ENCODE results near the gene LRCOL1.
A peak's percentile ranks its signal among the peaks of the same experiment; 100 is the strongest.
"Not testable (repeated sequence)": the region's sequence is repeated elsewhere in the genome, so short reads cannot be mapped to it uniquely, and the experiment has no call there.

LRCOL1 gene

DNA sequence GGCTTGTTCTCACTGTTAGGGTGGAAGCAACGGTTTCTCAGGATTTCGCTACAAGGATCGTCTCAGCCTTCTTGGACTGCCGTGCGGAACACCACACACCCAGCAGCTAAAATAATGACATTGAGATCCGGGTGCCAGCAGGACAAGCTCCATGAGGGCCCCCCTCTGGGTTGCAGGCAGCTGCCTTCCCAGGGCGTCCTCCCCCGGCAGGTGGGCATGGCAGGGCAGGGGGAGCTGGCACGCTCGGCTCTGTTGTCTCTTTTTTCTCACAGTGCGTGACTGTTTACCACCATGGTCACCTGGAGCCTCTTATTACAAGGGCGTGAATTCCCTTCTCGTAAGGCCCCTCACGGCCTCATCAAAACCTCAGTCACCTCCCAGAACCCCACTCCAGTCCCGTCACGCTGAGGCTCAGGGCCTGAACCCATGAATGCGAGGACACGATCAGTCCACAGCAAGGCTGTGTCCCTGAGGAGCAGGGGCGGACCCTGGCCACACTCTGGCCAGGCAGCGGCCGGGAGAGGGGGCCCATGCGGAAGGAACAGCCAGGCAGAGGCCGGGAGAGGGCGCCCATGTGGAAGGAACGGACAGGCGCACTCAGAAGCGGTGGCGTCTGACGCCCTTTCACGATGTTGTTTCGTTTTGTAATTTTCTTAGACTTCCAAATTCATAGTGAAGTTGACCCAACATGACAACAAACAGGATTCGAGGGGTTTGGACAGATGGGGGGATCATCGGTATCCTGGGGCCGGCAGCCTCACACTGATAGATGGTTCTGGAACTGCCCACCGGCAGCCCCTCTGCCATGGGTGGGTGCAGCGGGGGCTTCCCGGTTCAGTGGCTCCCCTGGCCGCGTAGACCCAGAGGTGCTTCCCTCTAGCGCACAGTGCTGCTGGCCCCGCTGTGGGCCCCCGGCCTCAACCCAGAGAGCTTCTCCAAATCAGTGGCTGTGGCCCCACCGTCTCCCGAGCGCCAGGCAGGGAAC is 10.0 kb downstream of the LRCOL1 start:
- peak; percentile 88 for DNase-seq (ENCODE audit: low spot score)

DNA sequence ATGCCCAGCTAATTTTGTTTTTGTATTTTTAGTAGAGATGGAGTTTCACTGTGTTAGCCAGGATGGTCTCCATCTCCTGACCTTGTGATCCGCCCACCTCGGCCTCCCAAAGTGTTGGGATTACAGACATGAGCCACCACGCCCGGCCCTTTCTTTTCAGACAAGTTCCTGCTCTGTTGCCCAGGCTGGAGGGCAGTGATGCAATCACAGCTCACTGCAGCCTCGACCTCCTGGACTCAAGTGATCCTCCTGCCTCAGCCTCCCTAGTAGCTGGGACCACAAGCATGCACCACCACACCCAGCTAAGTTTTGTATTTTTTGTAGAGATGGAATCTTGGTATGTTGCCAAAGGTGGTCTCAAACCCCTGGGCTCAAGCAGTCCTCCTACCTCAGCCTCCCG is 10.9 kb downstream of the LRCOL1 start:
- not testable (repeated sequence) for DNase-seq (ENCODE audit: low spot score)

DNA sequence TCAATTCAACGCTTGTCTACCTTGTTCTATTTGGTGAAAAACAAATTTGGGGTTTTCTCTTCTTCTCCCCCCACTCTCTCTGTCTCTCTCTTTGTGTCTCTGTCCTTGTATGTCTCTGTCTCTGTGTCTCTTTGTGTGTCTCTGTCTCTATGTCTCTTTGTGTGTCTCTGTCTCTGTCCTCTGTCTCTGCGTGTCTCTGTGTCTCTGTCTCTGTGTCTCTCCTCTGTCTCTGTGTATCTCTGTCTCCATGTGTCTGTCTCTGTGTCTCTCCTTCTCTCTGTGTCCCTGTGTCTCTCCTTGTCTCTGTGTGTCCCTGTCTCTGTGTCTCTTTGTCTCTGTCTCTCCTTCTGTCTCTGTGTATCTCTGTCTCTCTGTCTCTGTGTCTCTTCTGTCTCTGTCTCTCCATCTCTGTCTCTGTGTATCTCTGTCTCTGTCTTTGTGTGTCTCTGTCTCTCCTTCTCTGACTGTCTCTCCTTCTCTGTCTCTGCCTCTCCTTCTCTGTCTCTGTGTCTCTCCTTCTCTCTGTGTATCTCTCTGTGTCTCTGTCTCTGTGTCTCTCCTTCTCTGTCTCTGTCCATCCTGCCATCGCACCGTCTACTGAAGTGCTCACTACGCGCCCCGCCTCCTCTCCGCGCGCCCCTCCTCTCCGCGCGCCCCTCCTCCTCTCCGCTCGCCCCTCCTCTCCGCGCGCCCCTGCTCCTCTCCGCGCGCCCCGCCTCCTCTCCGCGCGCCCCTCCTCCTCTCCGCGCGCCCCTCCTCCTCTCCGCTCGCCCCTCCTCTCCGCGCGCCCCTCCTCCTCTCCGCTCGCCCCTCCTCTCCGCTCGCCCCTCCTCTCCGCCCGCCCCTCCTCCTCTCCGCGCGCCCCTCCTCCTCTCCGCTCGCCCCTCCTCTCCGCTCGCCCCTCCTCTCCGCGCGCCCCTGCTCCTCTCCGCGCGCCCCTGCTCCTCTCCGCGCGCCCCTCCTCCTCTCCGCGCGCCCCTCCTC is 12.8 kb downstream of the LRCOL1 start:
- no peak for DNase-seq (ENCODE audit: low spot score)

DNA sequence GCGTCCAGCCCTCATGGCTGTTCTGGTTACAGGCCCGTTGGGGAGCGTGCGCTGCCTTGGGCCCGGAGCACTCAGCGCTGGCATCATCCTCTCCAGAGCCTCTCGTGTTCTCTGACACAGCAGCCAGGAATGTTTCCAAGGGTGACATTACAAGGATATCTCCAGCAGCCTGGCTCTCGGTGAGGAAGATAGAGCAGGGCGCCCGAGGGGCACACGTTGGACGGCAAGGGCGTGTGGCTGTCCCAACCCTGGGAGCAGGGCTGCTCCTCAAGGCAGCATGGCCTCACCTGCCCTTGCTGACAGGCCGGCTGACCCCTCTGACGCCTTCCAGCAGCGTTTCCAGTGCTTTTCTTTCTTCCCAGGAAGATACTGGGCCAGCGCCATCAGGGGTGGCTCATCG is 14.4 kb downstream of the LRCOL1 start:
- peak; percentile 59 for DNase-seq (ENCODE audit: low spot score)

DNA sequence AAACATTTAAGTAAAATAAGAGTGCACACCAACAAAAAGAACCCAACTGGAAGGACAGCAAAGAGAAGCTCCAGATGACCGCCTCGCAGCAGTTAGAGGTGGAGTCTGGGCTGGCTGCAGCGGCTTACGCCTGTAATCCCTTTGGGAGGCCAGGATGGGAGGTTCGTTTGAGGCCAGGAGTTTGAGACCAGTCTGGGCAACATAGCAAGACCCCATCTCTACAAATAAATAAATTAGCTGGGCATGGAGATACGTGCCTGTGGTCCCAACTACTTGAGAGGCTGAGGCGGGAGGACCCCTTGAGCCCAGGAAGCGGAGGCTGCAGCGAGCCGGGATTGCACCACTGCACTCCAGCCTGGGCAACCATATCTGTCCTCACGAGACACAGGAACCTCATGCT is 15.2 kb downstream of the LRCOL1 start:
- no peak for DNase-seq (ENCODE audit: low spot score)

DNA sequence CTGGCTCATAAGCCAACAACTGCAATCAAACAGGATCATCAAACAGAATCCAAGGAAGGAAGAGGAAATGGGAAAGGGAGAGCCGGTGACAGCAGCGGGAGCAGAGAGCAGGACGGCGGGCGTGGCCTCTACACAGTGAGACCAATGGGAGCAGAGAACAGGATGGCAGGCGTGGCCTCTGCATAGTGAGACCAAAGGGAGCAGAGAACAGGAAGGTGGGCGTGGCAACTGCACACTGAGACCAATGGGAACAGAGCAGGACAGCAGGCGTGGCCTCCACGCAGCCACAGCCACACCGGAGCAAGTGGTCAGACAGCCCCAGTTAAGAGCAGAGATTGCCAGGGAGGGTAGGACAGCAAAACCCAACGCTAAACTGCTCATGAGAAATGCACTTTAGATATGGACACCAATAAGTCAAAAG is 16.4 kb downstream of the LRCOL1 start:
- DNase-seq (ENCODE audit: low spot score), result peak; percentile 95

DNA sequence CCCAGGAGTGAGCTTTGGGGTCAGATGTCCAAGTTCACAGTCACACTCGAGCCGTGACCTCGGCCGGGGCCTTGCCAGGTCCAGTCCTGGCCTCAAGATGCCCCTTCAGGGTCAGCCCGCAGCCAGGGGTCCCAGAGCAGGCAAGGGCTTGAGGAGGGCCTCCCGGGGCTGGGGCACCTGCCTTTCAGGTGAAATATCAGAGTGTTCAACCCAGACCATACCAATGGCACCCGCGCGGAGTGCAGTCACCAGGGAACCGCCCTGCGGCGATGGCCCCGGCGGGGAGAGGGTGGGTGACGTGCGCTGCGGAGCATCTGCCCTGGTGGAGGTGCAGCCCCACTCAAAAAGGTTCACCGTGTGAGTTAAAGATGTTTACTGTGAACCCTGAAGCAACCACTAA is 16.9 kb downstream of the LRCOL1 start:
- DNase-seq (ENCODE audit: low spot score), result no peak

DNA sequence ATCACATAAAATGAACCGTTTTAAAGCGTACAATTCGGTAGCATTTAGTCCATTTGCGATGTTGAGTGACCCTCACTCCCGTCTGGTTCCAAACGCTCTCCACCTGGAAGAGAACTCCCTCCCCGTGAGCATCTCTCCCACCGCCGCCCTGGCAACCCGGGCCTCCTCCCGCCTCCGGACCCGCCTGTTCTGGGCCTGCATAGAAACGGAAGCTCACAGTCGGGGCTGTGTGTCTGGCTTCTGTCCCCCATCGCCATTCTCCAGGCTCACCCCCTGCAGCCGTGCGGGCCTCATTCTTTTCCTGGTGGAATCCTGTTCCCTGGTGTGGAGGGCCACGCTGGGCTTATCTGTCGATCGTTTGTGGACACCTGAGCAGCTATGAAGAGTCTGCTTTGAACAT is 17.3 kb downstream of the LRCOL1 start:
- DNase-seq (ENCODE audit: low spot score), result no peak

DNA sequence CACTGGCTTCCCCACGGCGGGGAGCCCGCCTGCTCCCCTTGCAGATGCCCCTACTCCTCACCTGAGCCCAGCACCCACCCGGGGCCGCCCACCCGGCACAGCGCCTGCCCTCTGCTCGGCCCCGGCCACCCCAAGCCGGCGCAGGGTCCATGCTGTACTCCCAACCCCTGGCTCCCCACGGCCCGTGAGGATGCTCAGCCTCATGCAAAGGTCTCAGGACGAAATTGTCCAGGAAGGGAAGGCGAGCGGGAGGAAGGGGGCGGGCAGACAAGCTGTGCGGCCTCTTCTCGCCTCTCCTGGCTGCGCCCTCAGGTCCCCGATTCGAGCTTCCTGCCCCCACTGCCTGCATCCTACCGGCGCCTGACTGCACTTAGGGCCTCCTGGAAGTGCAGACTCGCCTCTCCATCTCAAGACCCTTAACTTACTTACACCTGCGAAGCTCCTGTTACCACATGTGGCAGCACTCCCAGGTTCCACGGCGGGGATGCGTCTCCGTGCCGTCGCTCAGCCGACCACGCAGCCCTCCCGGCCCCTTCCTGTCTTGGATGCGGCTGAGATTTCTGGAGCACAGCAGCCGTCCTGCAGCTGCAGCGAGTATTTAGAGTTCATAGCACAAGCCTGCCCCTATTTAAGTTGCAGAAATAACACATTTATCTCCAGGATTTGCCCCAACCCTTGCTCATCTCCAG is 18.0 kb downstream of the LRCOL1 start:
- no peak for DNase-seq (ENCODE audit: low spot score)

DNA sequence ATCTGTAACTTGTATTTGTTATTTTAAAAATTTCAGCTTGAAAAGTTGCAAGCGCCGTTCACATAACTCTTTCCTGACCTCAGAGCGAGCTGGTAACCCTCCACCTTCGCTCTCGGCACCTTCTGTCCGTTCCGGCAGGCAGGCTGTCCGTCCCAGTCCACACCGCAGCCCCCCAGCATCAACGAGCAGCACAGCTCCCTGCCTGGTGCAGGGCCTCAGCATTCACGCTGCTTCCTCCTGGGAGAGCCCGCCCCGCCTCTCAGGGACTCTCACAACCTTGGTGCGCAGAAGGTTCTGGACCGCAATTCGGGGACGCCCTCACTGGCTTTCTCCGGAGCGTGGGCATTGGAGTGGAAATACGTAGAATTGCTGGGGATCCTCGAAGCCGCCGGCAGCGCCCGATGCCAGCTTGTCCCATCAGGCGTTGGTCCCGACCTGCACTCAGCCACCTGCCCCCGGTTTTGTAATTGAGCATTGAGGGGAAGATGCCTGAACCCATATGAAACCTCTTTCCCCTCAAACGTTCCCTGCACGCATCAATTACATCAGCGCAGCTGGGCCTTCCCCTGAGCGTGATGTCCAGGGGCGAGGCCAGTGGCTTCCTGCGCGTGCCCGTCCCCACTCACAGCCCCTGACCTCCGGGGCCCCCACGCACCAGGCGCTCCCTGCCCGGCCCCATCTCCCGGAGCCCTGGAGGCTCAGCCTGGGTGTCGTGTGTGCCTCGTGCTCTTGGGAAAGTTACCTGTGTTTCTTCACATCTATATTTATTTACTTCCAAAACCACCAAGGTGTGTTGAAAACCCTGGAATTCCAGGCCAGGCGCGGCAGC is 19.1 kb downstream of the LRCOL1 start:
- DNase-seq (ENCODE audit: low spot score), result no peak

DNA sequence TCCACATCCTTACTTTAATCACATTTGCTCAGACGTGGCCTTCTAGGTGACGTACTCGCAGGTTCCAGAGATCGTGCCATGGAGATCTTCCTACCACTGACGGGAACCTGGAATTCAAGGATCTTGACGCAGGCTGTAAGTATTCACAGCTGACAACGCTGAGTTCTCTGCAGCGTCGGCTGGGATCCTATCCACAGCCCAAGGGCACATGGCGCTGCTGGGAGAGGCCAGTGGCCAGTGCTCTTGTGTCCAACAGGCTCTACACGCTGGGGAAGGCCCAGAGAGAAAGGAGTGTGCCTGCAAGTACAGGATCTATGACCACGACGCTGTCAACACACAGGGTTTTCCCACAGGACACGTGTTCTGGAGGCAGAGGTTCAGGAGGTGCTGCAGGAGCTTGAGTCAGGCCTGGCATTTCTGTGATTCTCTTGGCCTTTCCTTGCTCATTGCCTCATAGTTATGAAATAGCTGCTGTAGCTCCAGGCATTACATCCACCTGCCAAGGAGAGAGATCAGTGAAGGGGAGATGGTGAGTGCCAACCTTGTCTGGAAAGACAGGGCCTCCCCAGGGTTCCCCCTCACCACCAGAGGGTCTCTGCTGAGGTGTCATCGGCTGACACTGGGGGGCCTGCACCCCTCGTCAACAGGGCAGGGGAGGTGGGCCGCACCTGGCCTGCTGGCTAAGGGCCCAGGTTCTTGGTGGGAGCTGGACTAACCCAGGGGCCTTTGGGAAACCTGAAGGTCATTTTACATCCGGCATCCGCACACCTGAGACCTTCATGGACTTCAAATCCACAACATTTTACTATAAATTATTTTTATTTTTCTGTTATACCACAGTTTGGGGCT is 21.3 kb downstream of the LRCOL1 start:
- DNase-seq (ENCODE audit: low spot score), result no peak

DNA sequence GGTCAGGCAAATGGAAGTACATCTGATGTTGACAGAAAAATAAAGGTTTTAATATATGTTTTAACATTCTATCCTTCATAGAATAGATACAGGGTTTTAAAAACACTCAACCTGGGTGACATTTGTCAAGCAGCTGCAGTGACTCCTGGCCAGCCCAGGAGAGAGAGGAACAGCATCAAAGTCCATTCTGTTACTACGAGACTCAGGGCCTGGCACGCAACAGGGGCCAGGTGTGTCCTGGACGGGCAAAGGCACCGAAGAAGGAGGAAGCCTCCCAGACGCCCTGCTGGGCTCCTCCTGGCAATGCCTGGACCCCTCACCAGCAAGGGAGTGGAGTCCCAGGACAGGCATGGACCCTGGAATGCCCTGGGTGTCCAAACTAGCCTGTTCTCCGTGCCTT is 22.1 kb downstream of the LRCOL1 start:
- no peak for DNase-seq (ENCODE audit: low spot score)

DNA sequence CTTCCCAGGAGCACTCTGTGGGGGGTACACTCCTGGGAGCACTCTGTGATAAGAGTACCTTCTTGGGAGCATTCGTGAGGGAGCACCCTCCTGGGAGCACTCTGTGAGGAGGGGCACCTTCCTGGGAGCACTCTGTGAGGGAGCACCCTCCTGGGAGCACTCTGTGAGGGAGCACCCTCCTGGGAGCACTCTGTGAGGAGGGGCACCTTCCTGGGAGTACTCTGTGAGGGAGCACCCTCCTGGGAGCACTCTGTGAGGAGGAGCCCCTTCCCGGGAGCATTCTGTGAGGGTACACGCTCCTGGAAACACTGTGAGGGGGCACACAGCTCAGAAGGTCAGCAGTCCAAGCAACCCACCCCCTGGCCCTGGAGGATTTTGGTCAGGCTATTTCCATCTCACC is 22.6 kb downstream of the LRCOL1 start:
- DNase-seq (ENCODE audit: low spot score), result no peak

DNA sequence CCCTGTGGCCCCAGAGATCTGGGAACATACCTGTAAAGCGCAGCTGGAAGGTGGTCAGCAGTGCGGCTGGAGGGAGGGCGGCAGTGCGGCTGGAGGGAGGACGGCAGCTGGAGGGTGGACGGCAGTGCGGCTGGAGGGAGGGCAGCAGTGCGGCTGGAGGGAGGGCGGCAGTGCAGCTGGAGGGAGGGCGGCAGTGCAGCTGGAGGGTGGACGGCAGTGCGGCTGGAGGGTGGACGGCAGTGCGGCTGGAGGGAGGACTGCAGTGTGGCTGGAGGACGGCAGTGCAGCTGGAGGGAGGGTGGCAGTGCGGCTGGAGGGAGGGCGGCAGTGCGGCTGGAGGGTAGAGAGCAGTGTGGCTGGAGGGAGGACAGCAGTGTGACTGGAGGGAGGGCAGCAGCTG is 23.5 kb downstream of the LRCOL1 start:
- DNase-seq (ENCODE audit: low spot score), result no peak

DNA sequence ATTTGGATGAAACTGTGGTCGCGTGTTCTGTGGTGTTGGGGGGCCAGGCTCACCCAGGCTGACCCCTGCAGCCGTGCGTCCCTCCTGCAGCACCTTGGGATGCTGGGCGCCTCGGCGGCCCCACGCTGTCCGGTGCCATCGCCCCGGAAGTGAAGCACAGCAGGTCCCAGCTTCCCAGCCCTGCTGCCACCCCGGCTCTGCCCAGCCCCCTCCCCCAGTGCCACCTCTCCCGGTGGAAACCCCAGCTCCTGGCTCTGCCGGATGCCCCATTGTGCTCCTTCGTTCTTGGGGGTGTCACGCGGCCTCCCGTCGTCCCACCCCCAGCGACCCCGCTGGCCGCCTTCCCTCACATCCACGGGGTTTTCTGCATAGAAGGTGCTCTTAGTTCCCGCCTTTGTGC is 25.2 kb downstream of the LRCOL1 start:
- DNase-seq (ENCODE audit: low spot score), result no peak

DNA sequence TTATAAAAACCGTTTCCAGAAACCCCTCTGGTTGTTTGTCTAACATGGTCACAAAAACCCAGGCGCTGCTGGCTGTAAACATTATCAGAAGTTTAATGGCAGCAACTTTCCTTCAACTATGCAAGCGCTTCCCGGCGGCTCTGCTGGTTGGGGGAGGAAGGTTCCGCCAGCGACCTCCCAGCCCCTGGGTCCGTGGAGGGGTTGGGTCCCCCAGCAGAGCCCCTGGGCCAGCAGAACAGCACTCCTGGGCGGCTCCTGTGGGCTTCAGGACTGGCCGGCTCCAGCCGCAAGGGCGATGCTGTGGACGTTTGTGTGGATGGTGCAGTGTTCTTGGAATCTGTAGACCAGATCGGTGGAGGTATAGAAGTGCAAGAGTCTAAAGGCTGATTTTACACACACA is 26.0 kb downstream of the LRCOL1 start:
- no peak for DNase-seq (ENCODE audit: low spot score)

DNA sequence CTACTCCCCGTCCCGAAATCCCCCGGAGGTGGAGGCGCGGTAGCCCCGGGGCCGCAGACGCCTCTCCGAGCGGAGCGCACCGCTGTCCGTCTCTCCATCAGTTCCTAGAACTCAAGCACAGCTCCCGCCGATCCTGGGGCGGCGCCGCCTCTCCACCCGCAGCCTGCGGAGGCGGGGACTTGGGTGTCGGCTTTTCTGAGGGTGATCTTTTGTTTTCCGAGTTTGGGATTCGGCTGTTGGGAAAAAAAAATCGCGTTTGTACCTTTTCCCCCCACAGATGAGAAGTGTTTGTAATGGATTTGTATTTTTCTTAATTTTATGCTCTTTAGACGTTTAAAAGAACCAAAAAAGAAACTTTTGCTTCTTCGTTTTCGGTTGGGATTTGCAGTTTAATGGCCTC is 26.6 kb downstream of the LRCOL1 start:
- no peak for DNase-seq (ENCODE audit: low spot score)

DNA sequence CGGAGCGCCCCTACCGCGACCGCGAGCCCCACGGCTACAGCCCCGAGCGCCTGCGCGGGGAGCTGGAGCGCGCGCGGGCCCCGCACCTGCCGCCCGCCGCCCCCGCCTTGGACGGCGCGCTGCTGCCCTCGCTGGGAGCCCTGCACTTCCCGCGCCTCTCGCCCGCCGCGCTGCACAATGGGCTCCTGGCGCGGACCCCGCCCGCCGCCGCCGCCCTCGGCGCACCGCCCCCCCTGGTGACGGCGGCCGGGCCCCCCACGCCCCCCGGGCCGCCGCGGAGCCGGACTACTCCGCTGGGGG is 27.0 kb downstream of the LRCOL1 start:
- no peak for DNase-seq (ENCODE audit: low spot score)

DNA sequence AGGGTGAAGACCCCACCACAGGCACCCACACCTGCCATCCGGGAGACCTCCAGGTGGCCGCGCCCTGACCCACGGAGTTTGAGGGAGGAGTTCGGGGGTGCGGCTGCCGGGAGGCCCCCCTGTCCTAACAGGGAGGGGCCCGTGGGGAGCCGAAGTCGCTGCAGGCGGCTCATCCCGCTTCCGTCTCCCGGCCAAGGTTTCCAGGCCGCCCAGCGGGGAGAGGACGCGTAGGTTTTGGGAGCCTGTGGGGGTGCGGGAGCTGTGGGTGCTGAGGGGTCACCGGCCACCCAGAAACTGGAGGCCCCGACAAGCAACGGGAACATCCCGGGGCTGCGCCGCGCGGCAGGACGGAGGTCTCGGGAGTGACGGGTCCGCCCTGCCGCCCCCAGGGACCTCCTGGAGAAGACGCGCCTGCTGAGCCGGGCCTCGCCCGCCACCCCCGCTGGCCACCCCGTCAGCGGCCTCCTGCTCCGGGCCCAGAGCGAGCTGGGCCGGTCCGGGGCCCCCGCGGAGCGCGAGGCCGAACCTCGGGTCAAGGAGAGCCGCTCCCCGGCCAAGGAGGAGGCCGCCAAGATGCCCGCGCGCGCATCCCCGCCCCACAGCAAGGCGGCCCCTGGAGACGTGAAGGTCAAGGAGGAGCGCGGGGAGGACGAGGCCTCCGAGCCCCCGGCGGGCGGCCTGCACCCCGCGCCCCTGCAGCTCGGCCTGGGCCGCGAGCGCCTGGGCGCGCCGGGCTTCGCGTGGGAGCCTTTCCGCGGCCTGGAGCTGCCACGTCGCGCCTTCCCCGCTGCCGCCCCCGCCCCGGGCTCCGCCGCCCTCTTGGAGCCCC is 27.6 kb downstream of the LRCOL1 start:
- DNase-seq (ENCODE audit: low spot score), result no peak

DNA sequence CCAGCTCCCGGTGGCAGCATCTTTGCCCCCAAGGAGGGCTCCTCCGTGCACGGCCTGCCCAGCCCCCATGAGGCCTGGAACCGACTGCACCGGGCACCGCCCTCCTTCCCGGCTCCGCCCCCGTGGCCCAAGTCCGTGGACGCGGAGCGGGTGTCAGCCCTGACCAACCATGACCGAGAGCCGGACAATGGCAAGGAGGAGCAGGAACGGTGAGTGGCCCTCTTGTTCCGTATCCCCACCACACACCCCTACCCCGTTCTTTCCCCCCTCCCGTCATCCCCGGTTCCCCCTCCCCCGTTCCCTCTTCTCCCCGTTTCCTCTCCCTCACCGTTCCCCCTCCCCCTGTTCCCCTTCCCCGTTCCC is 28.3 kb downstream of the LRCOL1 start:
- DNase-seq (ENCODE audit: low spot score), result peak; percentile 55

Measured in AG08396 (cell line).